GM12872 (cell line): ENCODE data around the gene EPHA8.

Experiments
- TF ChIP-seq, protein P1 (sequence below): IDR thresholded peaks from 3 replicates; pipeline ENCODE4 v1.5.1; 2011; ENCODE audit warnings: low read depth, mild to moderate bottlenecking, low read length, moderate library complexity; ENCODE audit not compliant: insufficient read depth

Gene EPHA8

DNA sequence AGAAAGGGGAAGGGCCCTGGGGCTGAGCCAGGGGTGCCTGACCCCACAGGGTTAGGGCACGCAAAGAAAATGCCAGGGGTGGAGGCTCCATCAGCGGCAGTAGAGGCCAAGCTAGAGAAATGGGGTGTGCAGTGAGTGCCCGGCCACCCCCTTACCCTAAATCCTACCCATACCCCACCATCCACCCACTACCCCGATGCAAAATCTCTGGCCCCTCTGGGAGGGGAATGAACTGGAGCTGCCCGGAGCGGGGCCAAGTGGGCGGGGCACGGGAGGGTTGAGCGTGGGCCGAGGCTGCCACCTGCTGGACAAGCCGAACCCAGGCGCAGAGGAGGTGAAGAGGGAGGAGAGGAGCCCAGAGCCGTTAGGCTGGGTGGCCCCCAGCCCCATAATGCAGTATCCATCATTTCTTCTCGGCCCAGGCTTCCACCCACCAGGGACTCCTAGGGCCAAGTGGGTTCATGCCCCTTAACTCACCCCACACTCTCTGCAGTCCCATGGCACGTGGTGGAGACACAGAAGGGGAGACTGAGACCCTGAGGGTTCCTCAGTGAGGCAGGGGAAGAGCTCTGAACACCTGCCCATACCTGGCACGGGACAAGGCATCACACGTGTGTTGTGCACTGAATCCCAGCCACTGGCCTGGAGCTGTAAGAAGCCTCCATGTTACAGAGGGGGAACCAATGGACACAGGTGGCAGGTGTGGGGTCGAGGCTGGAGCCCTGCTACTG, 78.8 kb downstream of the EPHA8 start:
- TF ChIP-seq, protein P1, sequence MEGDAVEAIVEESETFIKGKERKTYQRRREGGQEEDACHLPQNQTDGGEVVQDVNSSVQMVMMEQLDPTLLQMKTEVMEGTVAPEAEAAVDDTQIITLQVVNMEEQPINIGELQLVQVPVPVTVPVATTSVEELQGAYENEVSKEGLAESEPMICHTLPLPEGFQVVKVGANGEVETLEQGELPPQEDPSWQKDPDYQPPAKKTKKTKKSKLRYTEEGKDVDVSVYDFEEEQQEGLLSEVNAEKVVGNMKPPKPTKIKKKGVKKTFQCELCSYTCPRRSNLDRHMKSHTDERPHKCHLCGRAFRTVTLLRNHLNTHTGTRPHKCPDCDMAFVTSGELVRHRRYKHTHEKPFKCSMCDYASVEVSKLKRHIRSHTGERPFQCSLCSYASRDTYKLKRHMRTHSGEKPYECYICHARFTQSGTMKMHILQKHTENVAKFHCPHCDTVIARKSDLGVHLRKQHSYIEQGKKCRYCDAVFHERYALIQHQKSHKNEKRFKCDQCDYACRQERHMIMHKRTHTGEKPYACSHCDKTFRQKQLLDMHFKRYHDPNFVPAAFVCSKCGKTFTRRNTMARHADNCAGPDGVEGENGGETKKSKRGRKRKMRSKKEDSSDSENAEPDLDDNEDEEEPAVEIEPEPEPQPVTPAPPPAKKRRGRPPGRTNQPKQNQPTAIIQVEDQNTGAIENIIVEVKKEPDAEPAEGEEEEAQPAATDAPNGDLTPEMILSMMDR: peak; percentile 91

GRCh38 chr1:22643381-22643780, 80.1 kb downstream of the EPHA8 start, which contains the start of gene C1QC:
Gene C1QC, plus strand, starts transcription at chr1:22643633. Its CDS starts 391 bp downstream, at chr1:22644024.
- TF ChIP-seq, protein P1: no peak

GRCh38 chr1:22643928-22644327, 80.6 kb downstream of the EPHA8 start:
- TF ChIP-seq, protein P1: no peak

DNA sequence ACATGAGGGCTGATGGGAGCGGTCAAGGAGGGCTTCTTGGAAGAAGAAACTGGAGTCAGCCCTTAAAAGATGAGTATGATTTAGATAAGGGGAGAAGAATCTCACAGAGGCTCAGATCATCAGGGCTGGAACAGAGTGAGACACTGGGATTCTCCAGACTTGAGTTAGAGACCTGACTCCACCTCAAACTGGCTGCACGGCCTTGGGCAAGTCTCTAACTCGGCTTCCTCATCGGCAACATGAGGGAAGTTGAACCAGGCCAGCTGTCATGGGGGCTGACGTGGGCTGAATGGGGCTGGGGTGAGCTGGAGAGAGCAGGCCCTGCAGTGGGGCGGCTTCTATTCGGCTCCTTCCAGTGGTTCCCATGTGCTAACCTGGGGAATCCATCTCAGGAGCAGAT, 82.6 kb downstream of the EPHA8 start:
- TF ChIP-seq, protein P1: no peak

- TF ChIP-seq, protein P1: no peak
Measured at GRCh38 chr1:22646384-22646783, 83.1 kb downstream of the EPHA8 start.

DNA sequence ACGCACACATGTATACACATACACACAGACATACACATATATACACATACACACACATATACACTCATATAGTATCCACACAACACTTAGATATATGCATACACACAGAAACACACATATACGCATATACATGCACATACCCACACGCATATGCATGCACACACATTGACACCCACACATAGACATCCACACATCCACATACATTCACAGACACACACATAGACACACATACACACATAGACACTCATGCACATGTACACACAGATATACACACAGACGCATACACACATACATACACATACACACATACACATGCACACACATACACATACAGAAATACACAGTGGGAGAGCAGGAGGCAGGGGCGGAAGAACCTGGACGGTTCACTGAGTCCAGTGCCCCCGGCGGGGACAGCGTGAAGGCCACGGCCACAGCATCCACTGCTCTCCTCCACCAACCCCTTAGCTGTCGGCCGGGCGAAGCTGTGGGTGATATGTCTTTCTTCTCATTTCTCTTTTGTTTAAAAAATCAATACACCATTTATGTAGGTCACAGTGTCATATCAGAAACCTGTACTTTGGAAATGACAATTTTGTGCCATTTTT, 86.9 kb downstream of the EPHA8 start:
- TF ChIP-seq, protein P1: no peak

DNA sequence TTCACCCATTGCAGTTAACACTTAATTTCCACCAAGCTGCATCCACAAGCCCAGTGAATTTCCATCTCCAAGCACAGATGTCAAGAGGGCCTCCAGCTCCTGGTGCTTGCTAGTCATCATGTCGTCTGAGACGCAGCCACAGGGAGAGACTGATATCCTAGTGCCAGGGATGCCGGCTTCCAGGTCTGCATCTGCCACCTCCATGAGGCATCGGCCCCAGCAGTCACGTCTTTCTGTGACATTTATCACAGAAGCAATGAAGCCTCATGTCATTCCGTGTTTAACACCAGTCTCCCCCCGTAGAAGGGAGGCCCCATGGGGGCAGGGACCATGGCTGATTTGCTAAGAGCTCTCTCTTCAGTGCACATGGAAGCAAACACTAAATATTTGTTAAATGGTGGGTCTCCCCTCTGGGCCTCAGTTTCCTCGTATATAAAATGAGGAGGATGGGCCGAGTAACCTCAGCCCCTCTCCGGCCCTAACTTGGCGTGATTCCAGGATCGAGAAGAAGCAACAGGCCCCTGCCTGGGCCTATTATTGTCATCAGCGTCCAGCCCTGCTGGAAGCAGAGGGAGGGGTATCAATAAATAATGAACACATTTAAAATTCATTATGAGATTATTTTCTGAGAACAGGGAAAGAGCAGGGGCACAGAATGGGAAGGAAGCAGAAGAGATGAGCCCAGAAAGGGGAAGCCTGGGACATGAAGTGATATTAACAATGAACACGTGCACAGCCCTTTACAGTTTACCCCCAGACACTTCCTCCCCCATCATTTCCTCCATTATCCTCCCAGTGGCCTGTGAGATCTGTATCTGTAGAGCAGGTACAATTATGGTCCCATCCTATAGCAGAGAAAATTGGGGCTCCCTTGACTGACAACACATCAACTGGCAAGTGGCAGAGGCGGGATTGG, 88.9 kb downstream of the EPHA8 start:
- TF ChIP-seq, protein P1: no peak
